Fibroblast of the aortic adventitia (primary cell): ENCODE results near the gene EML1. TPM values are rescaled to one million over a fixed set of nuclear protein-coding genes. Genes with fewer than 3 reads are reported as not detected.

ENCODE experiments used
- DNase-seq: peaks from one replicate; pipeline ENCODE4 v3.0.0-alpha.2; 2010; ENCODE audit warnings: low read depth
- H3K4me3 ChIP-seq: 2 replicates; pipeline ENCODE4 v1.5.1; 2011; ENCODE audit warnings: low read depth, mild to moderate bottlenecking, control low read depth, low read length, moderate library complexity
- total RNA-seq: library from RNA; depleted of rRNA; stranded (reverse); fragments of >200 nt; gene quantifications from 2 replicates; pipeline ENCODE4 v1.2.3, GENCODE V29; 2012; ENCODE audit warnings: low replicate concordance
- TF ChIP-seq, protein P1 (sequence below): IDR thresholded peaks from 2 replicates; pipeline ENCODE4 v1.5.1; 2011; ENCODE audit warnings: mild to moderate bottlenecking, low read length, control low read depth, inconsistent platforms; ENCODE audit not compliant: insufficient read depth

The EML1 gene
- total RNA-seq, 1 donor = 80.3 TPM

DNA sequence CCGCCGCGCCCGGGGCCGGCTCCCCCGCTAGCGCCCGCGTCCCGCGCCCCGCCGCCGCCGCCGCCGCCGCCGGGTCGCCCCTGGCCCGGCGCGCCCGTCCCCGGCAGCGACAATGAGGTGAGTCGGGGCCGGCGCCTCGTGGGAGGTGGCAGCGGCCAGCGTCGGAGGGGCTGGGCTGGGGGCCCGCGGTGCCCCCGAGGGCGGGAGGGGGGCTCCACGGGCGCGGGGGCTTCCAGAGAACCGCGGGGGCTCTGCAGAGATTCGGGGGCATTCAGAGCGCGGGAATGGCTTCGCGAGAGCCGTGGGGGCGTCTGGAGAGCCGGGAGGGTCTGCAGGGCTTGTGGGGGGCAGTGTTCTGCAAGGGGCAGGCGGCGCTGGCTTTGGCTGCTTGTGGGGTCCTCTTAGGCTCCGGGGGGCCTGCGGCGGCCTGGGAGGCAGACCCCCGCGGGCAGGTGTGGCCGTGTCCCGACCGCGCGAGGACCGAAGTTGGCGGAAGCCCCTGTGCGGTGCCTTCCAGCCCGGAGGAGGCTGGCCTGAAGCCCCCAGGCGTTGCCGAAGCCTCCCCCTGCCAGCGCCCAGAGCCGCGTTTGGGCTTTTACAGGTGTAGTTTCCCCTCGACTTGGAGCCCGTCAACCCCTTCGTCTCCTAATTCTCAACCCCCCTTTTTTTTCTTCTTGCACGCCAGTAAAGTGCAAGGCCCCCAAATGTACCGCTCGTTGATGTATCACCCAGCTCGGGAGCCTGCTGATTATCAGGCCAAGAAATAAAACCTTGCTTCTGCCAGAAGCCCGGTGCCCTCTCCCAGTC is 178.9 kb downstream of the EML1 start:
- peak overlapping the region; percentile 86 for H3K4me3 ChIP-seq
- DNase-seq = peak; percentile 30
- TF ChIP-seq, protein P1, sequence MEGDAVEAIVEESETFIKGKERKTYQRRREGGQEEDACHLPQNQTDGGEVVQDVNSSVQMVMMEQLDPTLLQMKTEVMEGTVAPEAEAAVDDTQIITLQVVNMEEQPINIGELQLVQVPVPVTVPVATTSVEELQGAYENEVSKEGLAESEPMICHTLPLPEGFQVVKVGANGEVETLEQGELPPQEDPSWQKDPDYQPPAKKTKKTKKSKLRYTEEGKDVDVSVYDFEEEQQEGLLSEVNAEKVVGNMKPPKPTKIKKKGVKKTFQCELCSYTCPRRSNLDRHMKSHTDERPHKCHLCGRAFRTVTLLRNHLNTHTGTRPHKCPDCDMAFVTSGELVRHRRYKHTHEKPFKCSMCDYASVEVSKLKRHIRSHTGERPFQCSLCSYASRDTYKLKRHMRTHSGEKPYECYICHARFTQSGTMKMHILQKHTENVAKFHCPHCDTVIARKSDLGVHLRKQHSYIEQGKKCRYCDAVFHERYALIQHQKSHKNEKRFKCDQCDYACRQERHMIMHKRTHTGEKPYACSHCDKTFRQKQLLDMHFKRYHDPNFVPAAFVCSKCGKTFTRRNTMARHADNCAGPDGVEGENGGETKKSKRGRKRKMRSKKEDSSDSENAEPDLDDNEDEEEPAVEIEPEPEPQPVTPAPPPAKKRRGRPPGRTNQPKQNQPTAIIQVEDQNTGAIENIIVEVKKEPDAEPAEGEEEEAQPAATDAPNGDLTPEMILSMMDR = no peak

DNA sequence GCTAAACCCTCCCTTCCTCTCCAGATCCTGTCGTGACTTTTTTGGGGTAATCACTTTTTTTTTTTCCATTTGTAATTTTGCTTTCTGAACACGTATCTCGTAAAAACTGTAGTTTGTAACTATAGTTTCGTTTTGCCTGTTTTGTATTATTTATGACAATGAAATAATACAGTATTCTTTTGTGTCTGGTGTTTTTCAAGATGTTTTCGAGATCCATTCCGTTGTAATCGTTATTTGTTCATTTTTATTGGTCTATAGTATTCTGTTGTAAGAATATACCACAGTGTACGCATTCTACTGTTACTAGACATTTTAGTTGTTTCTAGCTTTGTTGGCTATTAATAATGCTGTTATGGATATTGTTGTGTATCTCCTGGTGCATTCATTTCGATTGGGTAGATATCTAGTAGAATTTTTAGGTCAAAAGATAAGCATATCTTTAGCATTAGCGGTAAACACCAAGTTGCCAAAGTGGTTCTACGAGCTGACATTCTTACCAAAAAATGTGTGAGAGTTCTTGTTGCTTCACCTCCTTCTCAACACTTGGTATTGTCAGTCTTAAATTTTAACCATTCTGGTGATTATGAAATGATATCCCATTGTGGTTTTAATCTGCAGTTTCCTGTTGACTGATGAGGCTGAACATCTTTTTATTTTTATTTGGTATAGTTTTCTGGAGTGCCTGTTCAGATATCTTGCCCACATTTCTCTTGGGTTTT is 179.7 kb downstream of the EML1 start:
- TF ChIP-seq, protein P1 = no peak
- peak; percentile 29 for DNase-seq
- H3K4me3 ChIP-seq = peak overlapping the region; percentile 86

DNA sequence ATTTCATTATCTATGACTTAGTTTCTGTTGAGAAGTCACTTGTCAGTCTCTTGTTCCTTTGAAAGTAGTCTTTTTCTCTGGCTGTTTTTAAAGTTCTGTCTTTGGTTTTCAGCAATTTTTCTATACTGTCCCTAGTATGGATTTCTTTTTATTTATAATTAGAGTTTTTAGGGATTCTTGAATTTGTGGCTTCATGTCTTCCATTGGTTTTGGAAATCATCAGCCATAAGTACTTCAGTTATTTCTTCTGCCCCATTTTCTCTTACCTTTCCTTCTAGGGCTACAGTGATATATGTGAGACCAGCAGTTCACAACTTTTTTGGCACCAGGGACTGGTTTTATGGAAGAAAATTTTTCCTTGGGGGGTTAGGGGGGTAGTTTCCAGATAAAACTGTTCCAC is 182.0 kb downstream of the EML1 start:
- H3K4me3 ChIP-seq = no peak overlapping the region
- TF ChIP-seq, protein P1 = no peak
- no peak for DNase-seq

DNA sequence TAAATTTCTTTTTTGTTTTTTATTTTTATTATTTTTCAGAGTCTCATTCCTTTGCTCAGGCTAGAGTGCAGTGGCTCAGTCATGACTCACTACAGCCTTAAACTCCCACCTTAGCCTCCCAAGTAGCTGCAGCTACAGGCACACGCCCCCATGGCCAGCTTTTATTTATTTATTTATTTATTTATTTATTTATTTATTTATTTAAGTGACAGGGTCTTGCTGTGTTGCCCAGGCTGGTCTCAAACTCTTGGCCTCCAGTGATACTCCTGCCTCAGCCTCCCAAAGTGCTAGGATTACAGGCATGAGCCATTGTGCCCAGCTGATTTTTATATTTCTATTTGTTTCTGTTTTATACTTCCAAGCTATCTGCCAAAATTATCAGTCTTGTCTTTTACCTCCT is 182.8 kb downstream of the EML1 start:
- no peak for DNase-seq
- H3K4me3 ChIP-seq = no peak overlapping the region
- TF ChIP-seq, protein P1 = no peak

DNA sequence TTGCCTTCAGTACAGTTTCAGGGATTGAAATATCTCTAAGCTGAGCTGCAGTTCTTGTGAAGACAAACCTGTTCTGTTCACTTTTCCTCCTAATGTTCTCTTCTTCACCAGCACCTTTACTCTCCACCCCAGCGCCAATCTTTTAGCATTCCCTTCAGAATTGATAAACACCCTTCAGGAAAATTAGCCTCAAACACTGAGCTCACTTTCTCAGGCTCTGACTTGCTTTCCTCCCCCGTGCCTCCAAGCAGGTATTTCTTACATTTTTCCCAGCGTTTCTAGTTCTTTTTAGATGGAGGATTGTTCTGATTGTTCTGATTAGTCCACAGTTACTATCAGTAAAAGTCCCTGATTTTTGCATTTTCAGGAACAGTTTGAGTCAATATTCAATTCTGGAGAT is 183.5 kb downstream of the EML1 start:
- DNase-seq = no peak
- TF ChIP-seq, protein P1 = no peak
- no peak overlapping the region for H3K4me3 ChIP-seq

GRCh38 chr14:99980299-99980698 is 187.1 kb downstream of the EML1 start:
- TF ChIP-seq, protein P1 = no peak
- no peak for DNase-seq
- H3K4me3 ChIP-seq = no peak overlapping the region
